GM18526 (cell line): ENCODE data around the gene PXN.

ENCODE experiments used
- POLR2A ChIP-seq: IDR thresholded peaks from 3 replicates; pipeline ENCODE4 v1.6.1; 2011; ENCODE audit not compliant: insufficient read length; ENCODE audit errors: extremely low read depth

PXN gene

DNA sequence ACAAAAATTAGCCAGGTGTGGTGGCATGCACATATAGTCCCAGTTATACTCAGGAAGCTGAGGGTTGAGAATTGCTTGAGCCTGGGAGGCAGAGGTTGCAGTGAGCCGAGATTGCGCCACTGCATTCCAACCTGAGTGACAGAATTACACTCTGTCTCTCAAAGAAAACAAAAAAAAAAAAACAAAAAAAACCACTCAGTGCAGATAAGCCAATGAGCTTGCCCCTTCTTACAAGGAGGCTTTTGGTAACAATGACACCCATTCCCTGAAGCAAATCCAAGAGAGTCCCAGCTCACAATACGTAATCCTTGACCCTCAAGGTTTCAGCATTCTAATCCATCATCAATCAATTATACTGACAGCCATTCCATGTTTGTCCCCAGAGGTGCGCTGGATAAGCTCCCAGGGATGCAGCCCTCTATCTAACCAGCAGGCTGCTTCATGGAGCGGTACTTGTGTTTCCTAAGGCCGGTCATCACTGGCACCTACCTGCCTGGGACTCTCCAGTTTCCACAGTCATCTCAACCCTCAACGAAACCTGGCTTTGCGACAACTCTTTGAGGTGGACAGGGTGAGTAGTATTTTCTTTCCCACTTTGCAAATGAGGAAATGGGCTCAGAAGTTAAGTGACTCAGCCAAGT, 83.4 kb downstream of the PXN start:
- no peak for TF ChIP-seq POLR2A

GRCh38 chr12:120180975-120181374, 84.6 kb downstream of the PXN start:
- TF ChIP-seq POLR2A, result no peak

- no peak for TF ChIP-seq POLR2A
These were observed 90.0 kb downstream of the PXN start for GRCh38 chr12:120175537-120175936.

DNA sequence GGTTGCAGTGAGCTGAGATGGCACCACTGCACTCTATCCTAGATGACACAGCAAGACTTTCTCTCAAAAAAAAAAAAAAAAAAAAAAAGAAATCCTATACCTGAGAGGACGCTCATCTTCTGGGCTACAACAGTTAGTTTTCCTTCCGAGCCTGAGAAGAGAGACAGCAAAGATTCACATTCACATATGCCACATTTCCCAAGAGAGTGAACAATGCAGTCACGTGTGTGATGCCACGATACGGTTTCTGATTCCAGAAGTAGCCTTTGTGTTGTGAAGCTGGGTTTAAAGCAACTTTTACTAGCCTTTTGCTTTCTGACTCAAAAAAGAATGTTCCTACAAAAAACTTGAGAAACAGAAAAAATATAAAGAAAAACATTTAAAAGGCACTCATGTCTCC, 90.5 kb downstream of the PXN start:
- TF ChIP-seq POLR2A, result no peak

DNA sequence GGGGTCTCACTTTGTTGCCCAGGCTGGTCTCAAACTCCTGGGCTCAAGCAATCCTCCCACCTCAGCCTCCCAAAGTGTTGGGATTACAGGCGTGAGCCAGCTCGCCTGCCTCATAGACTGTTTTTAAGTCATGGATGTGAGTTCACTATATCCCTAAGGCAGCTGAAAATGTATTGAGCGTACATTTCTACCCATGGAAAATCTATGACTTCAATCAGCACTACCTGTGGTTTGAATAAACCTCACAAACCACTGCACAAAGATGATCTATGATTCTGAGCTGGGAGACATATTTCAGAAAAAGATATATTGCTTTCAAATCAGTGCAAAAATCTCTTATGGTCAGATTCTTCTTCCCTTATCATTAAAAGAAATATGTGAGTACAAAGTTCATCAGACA, 93.5 kb downstream of the PXN start:
- no peak for TF ChIP-seq POLR2A

DNA sequence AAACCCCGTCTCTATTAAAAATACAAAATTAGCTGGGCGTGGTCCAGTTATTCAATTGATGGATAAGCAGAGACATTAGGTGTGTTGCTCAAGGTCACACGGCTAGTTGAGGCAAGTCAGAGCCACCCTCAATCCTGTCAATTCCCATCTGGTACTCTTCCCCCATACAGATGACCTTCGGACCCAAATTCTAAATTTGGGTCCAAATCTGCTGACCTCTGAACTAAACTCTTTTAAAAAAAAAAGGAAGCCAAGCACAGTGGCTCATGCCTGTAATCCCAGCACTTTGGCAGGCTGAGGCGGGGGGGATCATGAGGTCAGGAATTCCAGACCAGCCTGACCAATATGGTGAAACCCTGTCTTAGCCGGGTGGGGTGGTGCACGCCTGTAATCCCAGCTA, 94.9 kb downstream of the PXN start:
- TF ChIP-seq POLR2A, result no peak

- TF ChIP-seq POLR2A, result no peak
These were observed 95.6 kb downstream of the PXN start for GRCh38 chr12:120169946-120170345.

- no peak for TF ChIP-seq POLR2A
These were observed 97.2 kb downstream of the PXN start for GRCh38 chr12:120168337-120168736.

- no peak for TF ChIP-seq POLR2A
These were observed 97.9 kb downstream of the PXN start for GRCh38 chr12:120167529-120168095.

GRCh38 chr12:120164293-120164692, 101.2 kb downstream of the PXN start:
- TF ChIP-seq POLR2A, result no peak

GRCh38 chr12:120162763-120163162, 102.8 kb downstream of the PXN start:
- no peak for TF ChIP-seq POLR2A

DNA sequence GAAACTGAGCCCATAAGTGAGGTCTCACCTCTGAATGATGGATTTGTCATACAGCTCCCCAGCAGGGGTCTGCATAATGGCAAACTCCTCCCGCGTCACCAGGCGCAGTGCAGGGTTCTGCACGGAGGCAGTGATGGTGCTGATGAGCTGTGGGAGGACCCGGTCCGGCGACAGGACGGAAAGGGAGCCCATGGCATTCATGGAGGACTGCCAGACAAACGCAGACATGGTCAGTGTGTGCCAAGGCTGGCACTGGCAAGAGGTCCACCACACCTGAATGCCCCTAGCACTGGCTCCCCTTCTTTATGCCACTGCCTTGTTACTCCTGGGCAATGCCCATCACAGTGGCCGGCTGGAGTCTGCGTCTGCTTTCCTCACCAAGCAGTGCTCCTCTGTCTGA, 103.7 kb downstream of the PXN start:
- no peak for TF ChIP-seq POLR2A
